SK-MEL-5 (cell line): ENCODE data around the gene TMEFF2. TPM values are rescaled to one million over a fixed set of nuclear protein-coding genes. Genes with fewer than 3 reads are reported as not detected.
"Not testable (repeated sequence)": the region's sequence is repeated elsewhere in the genome, so short reads cannot be mapped to it uniquely, and the experiment has no call there.

Experiments used
- DNase-seq: peaks from one replicate; pipeline ENCODE4 v3.0.0-alpha.2; 2016; ENCODE audit warnings: low read depth, low spot score
- in situ Hi-C: cut with HindIII; loops from 2 replicates; pipeline ENCODE4 v1.10.0; 2016; ENCODE audit warnings: low sequenced_read_pairs, high pct_unique_total_duplicates, low pct_unique_long_range_greater_than_20kb
- total RNA-seq: library from RNA; depleted of rRNA; stranded (reverse); fragments of >200 nt; shearing (Covaris generic); gene quantifications from 2 replicates; pipeline ENCODE4 v1.2.3, GENCODE V29; 2014

Gene TMEFF2
- total RNA-seq, 1 experiment from 2014 or later: 0.03 TPM

DNA sequence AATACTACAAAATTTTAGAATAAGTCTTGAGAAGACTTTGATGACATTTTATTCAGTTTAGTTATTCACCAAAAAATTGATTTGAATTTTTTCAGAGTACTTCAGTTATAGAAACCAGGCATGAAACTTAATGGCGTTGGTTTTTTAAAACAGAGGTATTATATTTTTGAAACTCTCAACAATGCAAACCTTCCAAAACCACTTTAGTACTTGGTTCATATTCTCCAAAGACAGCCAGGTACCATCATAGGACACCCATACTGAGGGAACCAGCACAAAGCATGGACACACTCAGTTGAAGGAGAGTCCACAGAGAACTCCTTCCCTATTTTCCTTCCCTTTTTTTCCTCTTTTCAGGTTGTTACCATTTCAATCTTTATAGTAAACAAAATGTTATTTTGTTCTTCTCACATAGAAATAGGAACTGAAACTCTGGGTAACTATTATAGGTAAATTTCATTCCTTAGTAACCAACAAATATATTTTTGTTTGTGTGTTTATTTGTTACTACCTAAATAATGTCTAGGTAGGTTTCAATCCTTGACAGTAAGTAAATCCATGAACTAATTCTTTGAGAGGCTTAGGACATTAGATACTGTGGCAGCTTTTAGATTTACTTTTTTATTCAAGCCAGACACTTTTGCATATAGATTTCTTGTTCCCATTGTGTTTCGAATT, 95.8 kb downstream of the TMEFF2 start:
- no peak for DNase-seq
- in situ Hi-C loops: no loop called here

- in situ Hi-C loops: no loop called here
- no peak for DNase-seq
These were observed 103.3 kb downstream of the TMEFF2 start for GRCh38 chr2:192091476-192091875.

DNA sequence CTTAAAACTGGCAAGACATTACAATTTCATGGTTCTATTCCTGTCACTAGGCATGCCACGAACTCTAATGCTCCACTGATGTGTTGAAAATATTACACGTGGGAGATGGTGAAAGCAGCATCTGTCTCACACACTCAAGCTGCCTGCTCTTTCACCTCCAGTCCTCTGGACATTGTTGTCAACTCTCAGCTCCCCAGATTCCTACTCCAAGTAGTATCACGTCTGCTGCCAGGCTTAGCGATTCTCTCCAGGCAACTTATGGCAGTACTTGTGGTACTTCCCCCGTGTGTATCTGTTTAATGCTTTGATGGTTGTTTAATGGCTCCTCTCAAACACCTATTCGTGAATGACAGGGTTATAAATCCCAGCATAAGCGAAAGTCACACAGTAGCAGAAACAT, 103.8 kb downstream of the TMEFF2 start:
- in situ Hi-C loops: no loop called here
- DNase-seq: no peak

- no peak for DNase-seq
- in situ Hi-C loops: no loop called here
These were observed 107.3 kb downstream of the TMEFF2 start for GRCh38 chr2:192087398-192087958.

DNA sequence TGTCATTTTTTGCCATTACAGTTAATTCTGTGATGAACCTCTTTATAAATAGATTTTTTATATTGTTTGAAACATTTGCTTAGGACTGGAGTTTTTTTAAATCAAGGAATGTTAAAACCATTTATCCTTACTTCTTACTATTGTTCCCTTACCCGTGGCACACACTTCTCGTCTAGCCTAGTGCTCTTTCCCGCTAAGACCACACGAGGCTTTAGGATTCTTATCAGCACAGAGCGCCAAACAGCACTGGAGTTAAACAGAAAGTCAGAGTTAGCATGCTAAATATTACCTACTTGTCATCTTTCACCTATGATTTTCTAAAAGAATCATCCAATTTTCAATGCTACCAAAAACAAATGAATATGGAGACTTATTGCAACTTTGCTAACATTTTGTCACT, 112.6 kb downstream of the TMEFF2 start:
- no peak for DNase-seq
- in situ Hi-C loops: no loop called here

DNA sequence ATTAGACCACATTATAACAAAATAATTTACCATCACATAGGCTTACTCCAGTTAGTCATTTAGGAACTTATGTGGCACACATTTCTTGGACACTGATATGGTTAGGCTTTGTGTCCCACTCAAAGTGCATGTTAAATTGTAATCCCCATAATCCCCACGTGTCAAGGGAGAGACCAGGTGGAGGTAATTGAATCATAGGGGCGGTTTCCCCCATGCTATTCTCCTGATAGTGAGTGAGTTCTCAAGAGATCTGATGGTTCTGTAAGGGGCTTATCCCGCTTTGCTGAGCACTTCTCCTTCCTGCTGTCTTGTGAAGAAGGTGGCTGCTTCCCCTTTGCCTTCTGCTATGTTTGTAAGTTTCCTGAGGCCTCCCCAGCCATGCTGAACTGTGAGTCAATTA, 114.6 kb downstream of the TMEFF2 start:
- DNase-seq, in situ Hi-C loops: not testable (repeated sequence)

DNA sequence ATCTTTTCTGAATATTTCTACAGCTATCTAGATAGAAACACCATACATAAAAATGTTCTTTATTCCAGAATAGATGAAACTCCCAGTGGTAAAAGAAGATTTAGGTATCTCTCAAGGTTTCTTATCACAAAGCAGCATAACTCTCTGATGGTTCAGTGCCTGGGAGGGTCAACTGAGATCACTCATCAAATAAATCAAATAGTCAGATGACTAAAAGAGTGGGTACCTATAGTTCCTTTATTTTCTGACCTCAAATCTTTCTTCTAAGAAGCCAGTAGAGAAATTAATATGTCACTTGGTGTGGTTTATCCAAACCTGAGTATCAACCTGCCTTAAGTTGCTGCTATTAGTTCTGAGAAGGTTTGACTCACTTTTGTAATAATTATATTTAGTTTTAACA, 120.9 kb downstream of the TMEFF2 start:
- no peak for DNase-seq
- in situ Hi-C loops: no loop called here

DNA sequence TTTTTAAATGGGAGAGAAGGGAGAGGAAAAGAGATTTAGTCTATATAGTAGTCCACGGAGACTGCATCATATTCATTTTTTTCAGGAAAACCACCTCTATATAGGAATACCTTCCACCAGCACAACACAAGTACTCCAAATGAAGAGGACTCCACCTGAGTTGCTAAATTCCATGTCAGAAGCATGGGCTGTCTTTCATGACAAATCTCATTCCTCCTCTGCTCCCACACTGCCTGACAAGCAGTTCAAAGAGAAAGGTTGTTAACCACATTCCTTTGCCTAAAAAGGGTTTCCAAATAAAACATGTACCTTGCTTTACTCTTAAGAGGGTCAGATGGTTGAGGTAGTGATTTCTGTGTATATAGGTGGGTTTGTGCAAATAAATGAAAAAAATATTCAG, 122.0 kb downstream of the TMEFF2 start:
- in situ Hi-C loops: no loop called here
- no peak for DNase-seq

DNA sequence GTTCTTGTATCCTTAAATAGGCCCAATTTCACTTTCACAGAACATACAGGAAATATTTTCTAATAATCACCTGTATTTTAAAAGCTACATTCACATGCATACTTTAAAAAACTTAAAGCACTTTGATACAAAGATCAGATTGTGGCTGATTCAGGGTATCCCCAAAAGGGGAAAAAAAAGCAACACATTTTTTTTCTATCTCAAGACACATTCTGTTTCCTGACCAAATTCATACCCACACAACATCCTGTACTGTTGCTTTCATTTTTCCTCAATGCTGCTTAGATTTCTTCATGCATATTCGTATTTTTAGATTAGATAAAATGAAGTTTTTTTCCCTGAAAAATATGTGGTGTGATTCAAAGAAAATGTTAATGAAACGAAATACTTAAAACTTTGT, 122.5 kb downstream of the TMEFF2 start:
- in situ Hi-C loops: no loop called here
- no peak for DNase-seq

DNA sequence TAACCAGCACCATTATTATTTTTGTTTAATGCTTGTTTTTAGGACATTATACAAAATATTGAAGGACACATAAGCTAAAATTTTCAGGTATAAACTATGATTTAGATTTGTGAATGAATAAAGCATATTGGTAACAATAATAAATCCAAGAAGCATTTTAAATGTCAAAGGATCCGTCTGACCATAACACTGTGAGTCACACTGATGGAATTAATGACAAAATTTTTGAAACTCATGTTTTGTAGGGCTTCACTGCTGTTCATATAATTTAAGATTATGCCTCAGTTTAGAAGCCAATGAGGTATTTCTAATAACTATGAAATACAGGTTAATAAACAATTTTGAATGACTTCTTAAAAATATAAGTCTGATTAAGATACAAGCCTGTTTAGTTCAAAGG, 124.6 kb downstream of the TMEFF2 start:
- in situ Hi-C loops: no loop called here
- DNase-seq: no peak

DNA sequence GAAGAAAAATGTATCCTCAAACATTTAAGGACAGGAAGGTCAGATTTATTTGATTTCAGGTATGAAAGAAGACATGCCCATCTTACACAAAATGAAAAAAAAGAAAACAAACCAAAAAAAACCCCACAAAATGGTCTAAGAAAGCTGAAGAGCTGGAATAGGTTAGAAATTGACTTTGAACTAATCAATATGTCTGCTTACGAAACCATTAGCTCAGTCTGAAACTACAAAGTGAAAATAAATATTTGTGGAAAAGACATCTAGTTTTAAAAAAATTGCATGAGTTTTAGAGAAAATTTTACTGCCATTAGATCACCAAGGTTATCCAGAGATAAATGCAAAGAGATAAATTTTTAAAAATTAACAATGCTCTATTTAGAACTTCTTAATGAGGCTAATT, 125.3 kb downstream of the TMEFF2 start:
- in situ Hi-C loops: no loop called here
- DNase-seq: no peak

DNA sequence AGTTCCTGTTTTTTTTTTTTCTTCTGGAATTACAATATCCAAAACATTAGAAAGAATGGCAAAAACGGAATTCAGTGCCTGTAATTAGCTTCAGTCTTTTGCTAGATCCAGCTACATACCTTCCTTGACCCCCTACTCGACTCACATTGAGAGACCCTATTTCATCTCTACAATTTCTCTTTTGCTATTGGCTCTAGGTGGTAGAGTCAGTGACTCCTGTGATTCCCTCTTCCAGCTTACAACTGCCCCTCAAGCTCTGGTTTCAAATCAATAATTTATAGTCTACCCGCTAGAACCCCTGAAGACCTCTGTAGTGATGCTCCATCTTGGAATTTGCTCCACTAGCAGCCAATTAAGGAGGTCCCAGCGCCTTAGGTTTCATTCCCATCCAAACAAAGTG, 125.8 kb downstream of the TMEFF2 start:
- in situ Hi-C loops: no loop called here

GRCh38 chr2:192067631-192068030, 127.1 kb downstream of the TMEFF2 start:
- in situ Hi-C loops: no loop called here
- DNase-seq: no peak

More for the DNA sequence above, 125.8 kb downstream of the TMEFF2 start:
- DNase-seq: no peak

DNA sequence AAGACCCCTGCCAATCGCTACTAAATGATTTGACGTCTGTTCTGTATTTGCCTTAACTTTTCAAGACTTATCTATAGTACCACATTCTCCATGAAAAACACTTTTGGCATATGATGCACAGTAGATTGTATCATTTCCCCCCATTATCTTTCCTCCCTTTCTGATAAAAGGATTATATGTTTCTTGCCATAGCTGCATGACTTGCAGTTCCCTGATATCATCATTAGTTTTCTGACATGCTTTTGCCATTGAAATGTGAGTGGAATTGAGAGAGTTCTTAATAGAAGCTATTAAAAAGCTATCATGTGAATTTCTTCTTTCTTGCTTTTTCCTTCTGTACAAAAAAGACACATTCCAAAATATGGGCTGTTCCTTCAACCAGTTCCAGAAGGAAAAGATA, 130.3 kb downstream of the TMEFF2 start:
- DNase-seq: no peak
- in situ Hi-C loops: no loop called here

DNA sequence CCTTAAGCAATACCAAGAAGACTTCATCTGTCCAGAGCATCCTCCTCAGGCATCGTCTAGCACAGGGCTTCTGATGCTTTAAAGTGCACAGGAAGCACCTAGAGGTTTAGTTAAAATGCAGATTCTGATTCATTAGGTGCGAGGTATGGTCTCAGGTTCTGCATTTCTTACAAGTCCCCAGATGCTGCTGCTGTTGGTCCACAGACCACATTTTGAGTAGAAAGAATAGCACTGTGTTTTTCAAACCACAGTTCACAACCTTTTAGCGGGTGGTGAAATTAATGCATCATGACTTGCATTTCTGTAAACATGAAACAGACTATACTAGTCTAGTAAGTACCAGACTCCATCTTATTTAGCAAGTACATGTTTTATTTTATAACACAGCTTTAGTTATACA, 134.6 kb downstream of the TMEFF2 start:
- in situ Hi-C loops: no loop called here
- no peak for DNase-seq

GRCh38 chr2:192059266-192059665, 135.5 kb downstream of the TMEFF2 start:
- in situ Hi-C loops: no loop called here
- no peak for DNase-seq

- in situ Hi-C loops: no loop called here
- DNase-seq: no peak
These were observed 140.8 kb downstream of the TMEFF2 start for GRCh38 chr2:192053921-192054320.

DNA sequence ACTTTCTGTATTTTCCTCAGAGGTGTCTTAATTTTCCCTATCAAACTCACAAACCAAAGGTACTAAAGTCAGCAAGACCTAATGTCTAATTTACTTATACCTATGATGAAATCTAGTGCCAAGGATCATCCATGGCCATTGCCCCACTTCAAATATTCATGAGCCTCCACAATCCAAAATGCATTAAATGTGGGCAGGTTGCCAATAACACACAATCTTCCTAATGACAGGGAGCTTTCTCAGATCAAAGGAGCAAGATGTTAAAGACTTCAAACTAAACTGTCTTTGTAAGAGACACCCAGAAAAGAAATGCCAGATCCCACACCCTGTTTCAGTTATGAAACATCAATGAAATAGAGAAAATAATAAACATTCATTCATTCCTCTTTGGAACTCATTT, 143.2 kb downstream of the TMEFF2 start:
- DNase-seq: no peak
- in situ Hi-C loops: no loop called here

DNA sequence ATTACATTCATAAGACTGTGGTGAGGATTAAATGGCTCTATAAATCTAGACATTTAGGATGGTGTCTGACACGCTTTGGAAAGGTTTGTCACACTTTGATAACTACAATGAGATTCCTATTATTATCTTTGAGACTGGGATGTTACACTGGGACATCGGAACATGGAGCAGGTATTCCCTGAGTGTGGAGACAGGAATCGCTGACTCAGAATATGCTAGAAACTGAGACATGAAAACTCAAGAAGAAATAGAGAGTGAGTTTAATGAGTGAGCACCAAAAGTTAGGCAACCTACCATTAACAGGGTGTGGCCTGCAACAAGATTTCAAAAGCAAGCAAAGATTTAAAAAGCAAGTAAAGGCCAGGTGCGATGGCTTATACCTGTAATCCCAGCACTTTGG, 145.4 kb downstream of the TMEFF2 start:
- DNase-seq: no peak
- in situ Hi-C loops: no loop called here
